ENCODE measurements around the gene PRKCE. TPM values are rescaled to one million over a fixed set of nuclear protein-coding genes. Genes with fewer than 3 reads are reported as not detected.

Gene PRKCE
- polyA plus RNA-seq, 1 donor, result 8.7 TPM

GRCh38 chr2:45964223-45964841 lies 312.9 kb downstream of the PRKCE start:
- no peak for DNase-seq

DNA sequence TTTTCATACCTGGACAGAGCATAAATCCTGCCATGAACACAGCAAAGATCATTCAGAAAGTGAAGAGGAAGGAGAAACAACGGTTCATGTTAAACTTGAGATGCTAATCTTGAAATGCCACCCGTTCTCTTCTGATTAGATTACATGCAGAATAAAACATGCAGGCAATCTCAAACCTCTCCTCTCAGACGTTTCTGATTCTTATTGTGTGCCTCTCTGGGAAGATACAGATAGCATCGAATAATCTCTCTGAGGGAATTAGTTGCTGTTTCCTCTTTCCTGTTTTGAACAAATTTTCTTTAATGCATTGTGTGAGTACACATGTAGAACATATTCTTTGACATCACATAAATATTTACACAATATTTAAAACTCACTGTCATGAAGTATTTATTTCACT lies 313.4 kb downstream of the PRKCE start:
- DNase-seq, result no peak

DNA sequence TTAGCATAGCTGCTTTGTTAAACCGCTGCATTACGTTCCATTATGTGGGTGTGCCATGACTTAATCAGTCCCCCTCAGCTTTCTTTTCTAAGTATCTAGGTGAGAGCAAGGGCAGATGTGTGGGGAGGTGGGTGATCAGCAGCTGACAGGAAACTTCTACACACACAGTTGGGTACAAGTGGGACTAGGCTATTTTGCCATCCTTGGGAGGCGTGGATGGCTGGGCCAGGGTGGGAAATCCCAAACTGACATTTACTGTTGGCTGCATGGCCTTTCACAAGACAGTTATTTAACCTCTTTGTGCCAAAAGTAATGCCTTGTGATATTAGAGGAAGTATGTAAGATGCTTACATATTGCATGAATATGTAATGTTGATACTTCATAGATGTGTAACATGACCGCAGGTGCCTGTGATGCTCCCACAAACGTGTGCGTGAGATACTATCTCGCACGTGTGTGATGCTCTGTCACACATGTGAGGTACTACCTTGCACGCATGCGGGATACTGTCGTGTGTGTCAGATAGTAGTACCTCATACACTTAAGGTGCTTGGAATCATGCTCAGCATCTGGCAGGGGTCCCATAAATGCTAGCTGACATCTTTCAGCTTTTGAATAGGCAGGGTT lies 314.5 kb downstream of the PRKCE start:
- DNase-seq, result no peak

GRCh38 chr2:45968946-45969584 lies 317.6 kb downstream of the PRKCE start:
- no peak for DNase-seq

GRCh38 chr2:45973426-45973825 lies 322.0 kb downstream of the PRKCE start:
- DNase-seq, result no peak

- no peak for DNase-seq
These were observed 322.6 kb downstream of the PRKCE start for GRCh38 chr2:45974056-45974455.

DNA sequence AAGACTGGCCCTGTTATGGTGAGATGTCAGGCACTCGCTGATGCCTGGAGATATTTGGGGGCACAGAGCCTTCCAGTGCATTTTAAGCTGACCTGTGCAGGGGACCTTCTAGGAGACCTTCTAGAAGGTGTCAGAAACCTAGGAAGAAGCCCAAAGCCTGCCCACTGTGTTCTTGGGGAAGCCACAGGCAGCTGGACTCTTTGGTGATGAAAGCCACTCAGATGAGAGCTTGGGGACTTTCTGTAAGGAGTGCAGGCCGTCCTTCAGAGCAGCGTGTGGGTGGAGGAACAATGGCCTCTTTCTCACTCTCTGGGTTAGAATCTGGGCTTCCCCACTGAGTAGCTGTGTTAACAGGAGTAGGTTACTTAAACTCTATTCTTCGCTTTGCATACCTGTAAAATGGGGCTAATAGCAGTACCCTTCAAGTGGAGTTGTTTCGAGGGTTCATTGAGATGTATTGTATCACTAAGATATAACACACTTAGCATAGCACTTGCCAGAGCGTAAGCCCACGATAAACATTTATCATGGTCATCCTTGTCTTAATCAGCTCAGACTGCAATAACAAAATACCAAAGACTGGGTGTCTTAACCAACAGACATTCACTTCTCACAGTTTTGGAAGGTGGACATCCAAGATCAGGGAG lies 323.4 kb downstream of the PRKCE start:
- no peak for DNase-seq

DNA sequence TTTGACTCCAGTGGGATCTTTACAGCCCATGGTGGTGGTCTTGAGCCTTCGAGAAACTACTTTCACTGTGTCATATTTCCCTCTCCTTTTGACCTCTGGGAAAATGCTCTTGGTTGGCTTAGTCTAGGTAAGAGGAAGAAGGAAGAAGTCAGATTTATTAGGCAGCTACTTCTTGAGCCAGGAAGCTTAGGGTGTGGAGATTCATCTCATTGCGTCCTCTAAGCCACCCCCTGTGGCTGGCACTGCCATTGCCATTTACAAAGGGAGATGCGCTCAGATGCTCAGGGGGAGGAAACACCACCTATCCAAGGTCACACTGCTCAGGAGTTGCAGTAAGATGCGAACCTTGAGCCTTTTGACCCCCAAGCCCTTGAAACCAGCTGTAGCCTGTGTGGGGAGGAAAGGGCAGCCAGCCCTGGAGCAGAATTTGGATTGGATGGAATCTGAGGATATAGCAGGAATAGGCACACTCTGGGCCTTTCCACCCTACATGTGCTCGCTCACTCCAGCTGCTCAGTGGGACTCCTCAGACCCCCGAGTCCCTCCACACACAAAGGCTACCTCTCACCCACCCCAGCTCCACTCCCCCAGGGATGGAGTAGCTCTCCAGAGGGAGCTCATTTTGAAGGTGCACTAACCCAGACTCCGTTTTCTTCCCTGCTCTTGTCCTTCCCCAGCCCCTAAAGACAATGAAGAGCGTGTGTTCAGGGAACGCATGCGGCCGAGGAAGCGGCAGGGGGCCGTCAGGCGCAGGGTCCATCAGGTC lies 324.5 kb downstream of the PRKCE start:
- no peak for DNase-seq

DNA sequence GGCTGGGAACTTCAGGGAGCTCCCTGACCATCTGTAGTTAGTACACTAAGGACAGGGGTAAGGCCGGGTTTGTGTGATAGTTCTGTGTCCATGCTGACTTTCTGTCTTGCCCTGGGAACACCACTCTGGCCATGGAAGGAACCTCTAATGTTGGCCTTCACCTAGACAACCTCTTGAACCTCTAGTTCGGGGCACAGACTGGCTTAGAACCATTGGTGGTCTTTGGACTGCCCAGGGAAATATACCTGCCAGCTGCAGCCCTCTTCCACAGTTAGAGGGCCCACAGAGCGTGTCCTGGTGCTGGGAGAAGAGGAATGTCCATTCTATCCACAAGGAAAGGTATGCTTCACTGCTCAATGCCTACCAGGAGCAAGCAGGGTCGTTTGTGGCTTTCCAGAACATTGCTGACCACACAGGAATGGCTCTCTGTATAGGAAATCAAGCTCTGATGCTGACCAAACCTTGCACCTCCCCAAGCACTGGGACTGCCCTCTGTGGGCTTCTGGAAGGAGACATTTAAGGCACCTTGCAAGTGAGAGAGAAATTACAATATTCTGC lies 326.9 kb downstream of the PRKCE start:
- DNase-seq, result no peak

DNA sequence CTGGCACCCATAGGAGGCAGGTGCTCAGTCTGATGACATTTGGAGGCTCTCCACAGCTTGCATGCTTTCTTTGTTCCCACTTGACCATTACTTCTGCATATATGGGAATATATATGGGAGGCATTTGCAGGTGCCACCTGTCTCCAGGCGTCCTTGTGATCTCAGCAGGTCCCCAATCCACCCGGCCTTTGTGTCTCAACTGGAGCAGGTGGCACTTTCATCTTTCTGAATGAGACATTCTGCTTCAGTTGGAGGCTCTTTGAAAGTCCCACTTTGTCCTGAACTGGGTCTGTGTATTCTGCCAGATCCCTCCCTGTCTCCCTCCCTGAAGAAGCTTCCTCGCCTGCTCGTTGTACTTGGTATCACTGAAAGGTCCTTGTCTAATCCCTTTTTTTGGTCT lies 327.6 kb downstream of the PRKCE start:
- no peak for DNase-seq

DNA sequence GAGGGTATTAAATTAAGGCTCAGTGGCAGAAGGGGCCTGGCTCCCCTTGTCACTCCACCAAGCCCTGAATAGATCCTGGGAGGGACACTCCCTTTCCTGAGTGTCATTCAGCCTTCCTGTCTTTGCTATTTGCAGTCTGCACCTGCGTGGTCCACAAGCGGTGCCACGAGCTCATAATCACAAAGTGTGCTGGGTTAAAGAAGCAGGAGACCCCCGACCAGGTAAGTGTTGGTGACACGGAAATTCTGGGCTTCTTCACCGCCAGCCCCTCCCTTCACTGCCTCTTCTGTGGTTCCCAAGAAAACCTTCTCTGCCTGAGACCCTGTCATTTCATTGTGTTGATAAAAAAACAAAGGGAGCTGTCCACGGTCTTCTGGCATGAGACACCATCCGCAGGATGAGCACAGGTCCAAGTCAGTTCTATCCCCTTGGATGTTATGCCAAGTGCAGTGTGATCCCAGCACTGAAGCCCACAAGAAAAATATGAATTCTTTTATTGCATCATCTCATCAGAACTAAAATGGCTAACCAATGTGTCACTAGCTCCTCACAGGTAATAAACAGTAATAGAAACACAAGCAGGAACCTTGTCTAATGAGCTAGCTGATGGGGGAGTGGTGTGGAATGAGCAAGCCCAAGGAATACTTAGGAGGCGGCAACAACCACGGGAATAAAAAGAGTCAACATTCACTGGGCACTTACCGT lies 328.8 kb downstream of the PRKCE start:
- DNase-seq, result no peak

GRCh38 chr2:45981384-45981930 lies 330.0 kb downstream of the PRKCE start:
- DNase-seq, result no peak

GRCh38 chr2:45982096-45982495 lies 330.6 kb downstream of the PRKCE start:
- no peak for DNase-seq

GRCh38 chr2:45983213-45983612 lies 331.7 kb downstream of the PRKCE start:
- no peak for DNase-seq

GRCh38 chr2:45984366-45984765 lies 332.9 kb downstream of the PRKCE start:
- no peak for DNase-seq

GRCh38 chr2:45984896-45985473 lies 333.5 kb downstream of the PRKCE start:
- DNase-seq, result no peak

DNA sequence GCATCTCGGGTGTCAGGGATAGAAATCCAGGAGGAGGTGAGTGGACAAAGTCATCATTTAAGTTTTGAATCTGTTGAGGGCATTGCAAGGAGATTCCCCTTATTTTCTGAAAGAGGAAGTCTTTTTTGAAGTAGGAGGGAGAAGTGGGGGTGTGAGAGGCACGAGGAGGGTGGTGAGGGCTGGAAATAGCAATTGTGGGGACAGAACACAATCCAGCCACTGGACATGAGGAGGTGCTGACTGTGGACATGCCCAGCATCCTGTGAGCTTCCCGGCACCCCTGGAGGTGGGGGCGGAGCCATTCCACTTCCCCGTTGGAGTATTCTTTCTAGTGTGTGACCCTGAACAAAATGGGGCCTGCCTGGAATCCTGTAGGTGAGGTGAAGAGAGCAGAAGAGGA lies 335.0 kb downstream of the PRKCE start:
- no peak for DNase-seq

DNA sequence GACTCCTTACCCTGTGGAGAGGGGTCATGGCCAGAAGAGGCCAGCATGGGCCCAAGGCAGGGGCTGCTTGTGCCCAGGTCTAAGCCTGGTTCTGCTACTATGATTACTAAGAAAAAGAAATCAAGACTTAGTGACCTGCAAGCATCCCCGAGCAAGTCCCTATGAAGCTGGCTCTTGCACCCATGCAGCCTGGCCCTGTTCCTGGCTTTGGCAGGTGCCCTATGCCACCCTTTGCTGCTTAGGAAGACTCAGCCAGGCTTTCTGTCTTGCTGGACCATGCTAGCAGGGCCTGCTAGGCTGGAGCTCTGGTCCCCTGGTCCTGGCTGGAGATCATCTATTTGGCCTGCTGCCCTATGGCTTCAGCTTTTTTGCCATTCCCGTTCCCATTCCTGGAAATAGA lies 336.4 kb downstream of the PRKCE start:
- DNase-seq, result no peak

- DNase-seq, result peak; percentile 56
These were observed 337.4 kb downstream of the PRKCE start for GRCh38 chr2:45988879-45989278.

GRCh38 chr2:45990131-45990530 lies 338.7 kb downstream of the PRKCE start:
- DNase-seq, result no peak
